HL-60 (cell line): ENCODE results near the gene NPAS2.

ENCODE experiments used
- DNase-seq, 2 experiments: peaks; one replicate each; pipeline ENCODE4 v3.0.0-alpha.2; 2010 to 2020; ENCODE audit warnings: low read depth in 1 of 2, low spot score in 1 of 2
- H3K27ac ChIP-seq: fragments of 250-450 bp; sonication (Bioruptor Pico); replicated peaks from 2 replicates; pipeline ENCODE4 v1.5.1; 2020; ENCODE audit warnings: mild to moderate bottlenecking, moderate library complexity
- H3K27me3 ChIP-seq: fragments of 250-450 bp; sonication (Bioruptor Pico); 2 replicates; pipeline ENCODE4 v1.5.1; 2021; ENCODE audit warnings: mild to moderate bottlenecking, moderate library complexity; ENCODE audit not compliant: insufficient read depth, poor library complexity, severe bottlenecking
- H3K4me3 ChIP-seq: replicated peaks from 2 replicates; pipeline ENCODE4 v1.5.1; 2011; ENCODE audit warnings: mild to moderate bottlenecking, control low read depth, low read length; ENCODE audit not compliant: insufficient read depth
- CTCF ChIP-seq: IDR thresholded peaks from one replicate; pipeline ENCODE4 v1.5.1; 2011; ENCODE audit warnings: low read length, control low read depth, inconsistent platforms; ENCODE audit not compliant: insufficient read depth
- GABPA ChIP-seq: IDR thresholded peaks from 2 replicates; pipeline ENCODE4 v1.6.1; 2012; ENCODE audit warnings: low read depth
- POLR2AphosphoS5 ChIP-seq: IDR thresholded peaks from 2 replicates; pipeline ENCODE4 v1.6.1; 2012; ENCODE audit warnings: low read depth
- REST ChIP-seq: IDR thresholded peaks from 2 replicates; pipeline ENCODE4 v1.6.1; 2012; ENCODE audit warnings: low read depth; ENCODE audit not compliant: insufficient replicate concordance
- SPI1 ChIP-seq: IDR thresholded peaks from 2 replicates; pipeline ENCODE4 v1.6.1; 2012; ENCODE audit warnings: low read depth, mild to moderate bottlenecking, borderline replicate concordance

NPAS2 gene

DNA sequence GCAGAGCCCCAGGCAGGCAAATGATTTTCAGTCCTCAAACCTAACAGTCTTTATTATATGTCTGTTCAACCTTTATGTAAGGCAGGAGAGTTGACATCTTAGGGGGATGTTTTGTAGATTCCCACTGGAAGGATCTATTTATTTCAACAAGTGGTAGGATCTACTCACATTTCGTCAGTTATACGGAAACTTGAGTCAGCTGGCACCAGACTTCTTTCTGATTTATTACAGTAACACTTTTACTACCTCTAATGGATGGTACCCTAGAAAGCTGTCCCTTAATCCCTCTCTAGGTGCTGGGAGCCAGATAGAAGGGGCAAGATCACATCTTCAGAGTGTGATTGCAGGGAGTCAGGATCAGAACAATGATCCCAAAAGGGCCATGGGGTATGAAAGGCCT, 180.1 kb downstream of the NPAS2 start:
- Histone ChIP-seq H3K4me3 (no peak overlapping the region), H3K27me3 (no peaks in the 10 kb centered on the region), H3K27ac (no peak overlapping the region)
- TF ChIP-seq SPI1 (no peak), GABPA (no peak), POLR2AphosphoS5 (no peak), REST (no peak), CTCF (no peak)
- DNase-seq, result no peak

DNA sequence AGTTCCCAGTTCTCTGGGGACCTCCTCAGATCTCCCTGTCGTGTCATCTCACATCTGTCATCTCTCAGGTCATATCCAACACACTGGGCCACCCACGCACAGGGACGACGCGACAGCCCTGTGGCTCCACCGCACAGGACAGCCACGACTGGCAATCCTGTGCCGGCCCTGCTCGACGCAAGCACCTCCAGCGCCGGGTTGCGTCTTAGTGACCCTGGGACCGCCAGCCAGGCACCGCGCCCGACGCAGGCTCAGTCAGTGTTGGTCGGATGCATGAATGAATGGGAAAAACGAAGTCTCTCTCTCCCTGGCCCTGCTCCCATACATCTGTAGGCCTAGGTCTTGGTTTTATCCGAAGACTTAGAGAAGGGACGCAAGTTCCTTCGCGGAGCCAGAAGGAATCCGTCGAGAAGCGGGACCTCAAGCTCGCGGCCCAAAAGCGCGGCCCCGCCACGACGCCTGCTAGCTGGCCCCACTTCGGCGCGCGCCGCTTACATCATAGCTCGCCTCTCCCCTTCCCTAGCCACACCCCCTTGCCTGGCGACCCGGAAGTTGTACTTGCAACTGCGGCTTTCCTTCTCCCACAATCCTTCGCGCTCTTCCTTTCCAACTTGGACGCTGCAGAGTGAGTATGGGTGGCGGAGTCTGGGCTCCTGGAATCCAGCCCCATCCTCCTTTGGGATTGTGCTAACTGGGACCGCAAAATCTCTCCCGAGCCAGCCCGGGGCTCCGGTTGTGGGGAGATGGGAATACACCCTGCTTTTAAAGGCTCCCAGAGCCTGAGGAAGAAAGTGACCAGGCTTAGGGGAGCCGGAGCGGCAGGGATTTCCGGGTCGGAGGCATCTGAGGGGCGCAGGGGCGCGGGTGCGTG, 182.0 kb downstream of the NPAS2 start, which contains the start of gene RPL31:
RPL31 (plus strand) TSS at position 599 of the 871 bp plus-strand sequence. CDS start 413 bp downstream, outside the sequence.
- TF ChIP-seq CTCF (no peak), POLR2AphosphoS5 (peak; percentile 98), SPI1 (no peak), REST (peak; percentile 87), GABPA (peak; percentile 89)
- Histone ChIP-seq H3K27me3 (no peaks in the 10 kb centered on the region), H3K4me3 (peak within 1 kb of the TSS; percentile 78), H3K27ac (peak within 1 kb of the TSS; percentile 92)
- peak; percentile 98 for DNase-seq

- no peak for DNase-seq
- no peaks in the 10 kb centered on the region for H3K27me3 ChIP-seq
- no peak for TF ChIP-seq SPI1
- TF ChIP-seq REST, result no peak
- no peak for TF ChIP-seq CTCF
- TF ChIP-seq GABPA, result no peak
- no peak; the same call in 1 of the 2 replicates for TF ChIP-seq POLR2AphosphoS5
Measured at GRCh38 chr2:101002562-101003277, 182.8 kb downstream of the NPAS2 start.

More at GRCh38 chr2:101002562-101003277, 182.8 kb downstream of the NPAS2 start:
- peak overlapping the region; percentile 78 for H3K4me3 ChIP-seq
- peak overlapping the region; percentile 92 for H3K27ac ChIP-seq
